K562 (cell line): Measurements from ENCODE around the gene RAB13. TPM values are rescaled to one million over a fixed set of nuclear protein-coding genes. Genes with fewer than 3 reads are reported as not detected.
A peak's percentile ranks its signal among the peaks of the same experiment; 100 is the strongest.

Source experiments
- BRCA1 ChIP-seq, 2 experiments: fragments of 450-650 bp in 1 of 2; sonication (generic) in 1 of 2; formaldehyde crosslinking in 1 of 2; IDR thresholded peaks; 2 replicates each; pipeline versions ENCODE4 v1.5.0 to v1.6.1; 2017 to 2020; ENCODE audit warnings: mild to moderate bottlenecking in 1 of 2, missing genetic modification reagents in 1 of 2
- CHD2 ChIP-seq: IDR thresholded peaks from 2 replicates; pipeline ENCODE4 v1.6.1; 2011; ENCODE audit warnings: low read depth, low read length
- ERF ChIP-seq: fragments of 450-650 bp; formaldehyde crosslinking; IDR thresholded peaks from 2 replicates; pipeline ENCODE4 v1.4.0; 2020; ENCODE audit warnings: mild to moderate bottlenecking, mixed read lengths
- ETV5 ChIP-seq: sonication (generic); formaldehyde crosslinking; IDR thresholded peaks from 2 replicates; pipeline ENCODE4 v1.4.0; 2020; ENCODE audit warnings: low read depth, mild to moderate bottlenecking, missing genetic modification reagents
- GABPA ChIP-seq: fragments of 200-800 bp; sonication (Bioruptor generic); conservative IDR thresholded peaks from 2 replicates; pipeline ENCODE4 v1.6.1; 2016; ENCODE audit warnings: low read depth, missing genetic modification characterization, missing compliant biosample characterization
- HOXB6 ChIP-seq: fragments of 250-450 bp; sonication (Bioruptor Pico); IDR thresholded peaks from 2 replicates; pipeline ENCODE4 v1.5.1; 2022; ENCODE audit warnings: mild to moderate bottlenecking, borderline replicate concordance
- SMARCC2 ChIP-seq: fragments of 450-650 bp; IDR thresholded peaks from 2 replicates; pipeline ENCODE4 v1.6.1; 2017; ENCODE audit warnings: antibody characterized with exemption, moderate library complexity, mild to moderate bottlenecking, low read depth
- TBP ChIP-seq: optimal IDR thresholded peaks from 2 replicates; pipeline ENCODE3; 2011; ENCODE audit warnings: low read depth, low read length, improper control_type of control experiment
- TCFL5 ChIP-seq: fragments of 250-450 bp; sonication (Bioruptor Pico); conservative IDR thresholded peaks from 2 replicates; pipeline ENCODE4 v1.6.1; 2021; ENCODE audit warnings: mild to moderate bottlenecking, moderate library complexity, matching md5 sums
- ZBTB43 ChIP-seq: sonication (generic); formaldehyde crosslinking; IDR thresholded peaks from 2 replicates; pipeline ENCODE4 v1.8.0; 2023; ENCODE audit warnings: mild to moderate bottlenecking, missing genetic modification reagents
- polyA plus RNA-seq, 8 experiments: library from polyadenylated mRNA; depleted of rRNA in 4 of 8; stranded (reverse) in 5 of 8; unstranded in 3 of 8; fragments of >200 nt; fragmentation: Nextera tagmentation in 2 of 8; fragmentation: Illumina TruSeq in 1 of 8; extraction: Ambion mirVana in 2 of 8; extraction: Trizol in 1 of 8; gene quantifications; 2 replicates each; pipeline versions ENCODE4 v1.2.1 to v1.2.3, GENCODE V29; 2011 to 2014; ENCODE audit warnings: inconsistent platforms in 1 of 8, missing spikeins in 1 of 8
- total RNA-seq, 7 experiments: library from RNA; depleted of rRNA in 6 of 7; stranded (reverse); fragments of >200 nt in 6 of 7; fragmentation: Illumina TruSeq in 2 of 7; extraction: Trizol in 2 of 7; gene quantifications; 2 replicates each; pipeline versions ENCODE4 v1.2.1 to v1.2.3, GENCODE V29; 2011 to 2021; ENCODE audit warnings: low replicate concordance in 1 of 7
- TF ChIP-seq, protein P1 (sequence below): fragments of 450-650 bp; IDR thresholded peaks from 2 replicates; pipeline ENCODE4 v1.6.1; 2016; ENCODE audit warnings: mild to moderate bottlenecking, moderate library complexity
- TF ChIP-seq, protein P2 (sequence below): fragments of 450-650 bp; formaldehyde crosslinking; IDR thresholded peaks from 2 replicates; pipeline ENCODE4 v1.4.0; 2022; ENCODE audit warnings: missing genetic modification characterization

Gene RAB13
- total and polyA plus RNA-seq, 9 of the 15 experiments (the other 6 are each of a cell fraction or from before 2014, with no cell fraction given): 22.3 to 100 (median 39.8) TPM

DNA sequence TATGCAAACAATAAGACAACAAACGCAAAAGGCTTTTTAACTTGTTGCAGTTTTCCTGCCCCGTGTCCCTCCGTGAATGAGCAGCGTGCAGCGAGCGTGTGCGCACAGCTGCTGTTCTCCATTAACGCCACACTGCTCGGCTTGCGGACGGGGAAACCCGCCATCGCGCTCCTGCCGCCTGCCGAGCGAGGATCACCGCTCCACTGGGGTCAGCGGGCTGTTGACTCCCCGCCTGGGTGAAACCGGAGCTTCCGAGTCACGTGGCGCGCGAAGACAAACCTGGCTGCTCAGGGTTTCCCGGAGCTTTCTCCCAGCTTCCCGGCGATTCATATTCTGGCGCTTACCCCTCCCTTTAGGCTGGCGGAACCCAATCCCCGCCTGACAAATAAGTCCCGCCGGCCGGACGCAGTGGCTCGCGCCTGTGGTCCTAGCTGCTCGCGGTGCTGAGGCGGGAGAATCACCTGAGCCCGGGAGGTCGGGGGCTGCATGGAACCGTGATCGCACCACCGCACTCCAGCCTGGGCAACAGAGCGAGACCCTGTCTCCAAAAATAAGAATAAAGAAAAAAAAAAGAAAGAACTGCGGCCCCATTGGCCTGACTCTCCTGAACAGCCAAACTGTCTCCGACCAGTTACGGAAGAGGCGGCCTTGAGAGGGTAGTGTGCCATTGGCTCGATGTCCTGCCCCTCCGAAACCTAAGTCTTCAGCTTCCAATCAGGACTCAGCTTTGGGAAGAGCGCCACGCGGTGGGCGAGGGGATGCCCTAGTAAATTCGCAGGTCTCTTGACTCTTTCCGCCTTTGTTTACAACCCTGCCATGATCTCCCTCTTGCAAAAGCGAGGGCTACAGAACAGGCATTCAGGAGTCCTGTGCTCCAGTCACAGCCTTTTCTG, 18.8 kb downstream of the RAB13 start, which contains the start of gene CREB3L4 (continued):
- no peak for TF ChIP-seq TCFL5 (CRISPR knock-in tag)
- TF ChIP-seq HOXB6 (CRISPR knock-in tag): no peak
- no peak for TF ChIP-seq BRCA1 (IDR thresholded peaks at IDR 0.05)
- TF ChIP-seq BRCA1 (CRISPR knock-in tag; IDR thresholded peaks at IDR 0.05): no peak
- TF ChIP-seq, protein P1, sequence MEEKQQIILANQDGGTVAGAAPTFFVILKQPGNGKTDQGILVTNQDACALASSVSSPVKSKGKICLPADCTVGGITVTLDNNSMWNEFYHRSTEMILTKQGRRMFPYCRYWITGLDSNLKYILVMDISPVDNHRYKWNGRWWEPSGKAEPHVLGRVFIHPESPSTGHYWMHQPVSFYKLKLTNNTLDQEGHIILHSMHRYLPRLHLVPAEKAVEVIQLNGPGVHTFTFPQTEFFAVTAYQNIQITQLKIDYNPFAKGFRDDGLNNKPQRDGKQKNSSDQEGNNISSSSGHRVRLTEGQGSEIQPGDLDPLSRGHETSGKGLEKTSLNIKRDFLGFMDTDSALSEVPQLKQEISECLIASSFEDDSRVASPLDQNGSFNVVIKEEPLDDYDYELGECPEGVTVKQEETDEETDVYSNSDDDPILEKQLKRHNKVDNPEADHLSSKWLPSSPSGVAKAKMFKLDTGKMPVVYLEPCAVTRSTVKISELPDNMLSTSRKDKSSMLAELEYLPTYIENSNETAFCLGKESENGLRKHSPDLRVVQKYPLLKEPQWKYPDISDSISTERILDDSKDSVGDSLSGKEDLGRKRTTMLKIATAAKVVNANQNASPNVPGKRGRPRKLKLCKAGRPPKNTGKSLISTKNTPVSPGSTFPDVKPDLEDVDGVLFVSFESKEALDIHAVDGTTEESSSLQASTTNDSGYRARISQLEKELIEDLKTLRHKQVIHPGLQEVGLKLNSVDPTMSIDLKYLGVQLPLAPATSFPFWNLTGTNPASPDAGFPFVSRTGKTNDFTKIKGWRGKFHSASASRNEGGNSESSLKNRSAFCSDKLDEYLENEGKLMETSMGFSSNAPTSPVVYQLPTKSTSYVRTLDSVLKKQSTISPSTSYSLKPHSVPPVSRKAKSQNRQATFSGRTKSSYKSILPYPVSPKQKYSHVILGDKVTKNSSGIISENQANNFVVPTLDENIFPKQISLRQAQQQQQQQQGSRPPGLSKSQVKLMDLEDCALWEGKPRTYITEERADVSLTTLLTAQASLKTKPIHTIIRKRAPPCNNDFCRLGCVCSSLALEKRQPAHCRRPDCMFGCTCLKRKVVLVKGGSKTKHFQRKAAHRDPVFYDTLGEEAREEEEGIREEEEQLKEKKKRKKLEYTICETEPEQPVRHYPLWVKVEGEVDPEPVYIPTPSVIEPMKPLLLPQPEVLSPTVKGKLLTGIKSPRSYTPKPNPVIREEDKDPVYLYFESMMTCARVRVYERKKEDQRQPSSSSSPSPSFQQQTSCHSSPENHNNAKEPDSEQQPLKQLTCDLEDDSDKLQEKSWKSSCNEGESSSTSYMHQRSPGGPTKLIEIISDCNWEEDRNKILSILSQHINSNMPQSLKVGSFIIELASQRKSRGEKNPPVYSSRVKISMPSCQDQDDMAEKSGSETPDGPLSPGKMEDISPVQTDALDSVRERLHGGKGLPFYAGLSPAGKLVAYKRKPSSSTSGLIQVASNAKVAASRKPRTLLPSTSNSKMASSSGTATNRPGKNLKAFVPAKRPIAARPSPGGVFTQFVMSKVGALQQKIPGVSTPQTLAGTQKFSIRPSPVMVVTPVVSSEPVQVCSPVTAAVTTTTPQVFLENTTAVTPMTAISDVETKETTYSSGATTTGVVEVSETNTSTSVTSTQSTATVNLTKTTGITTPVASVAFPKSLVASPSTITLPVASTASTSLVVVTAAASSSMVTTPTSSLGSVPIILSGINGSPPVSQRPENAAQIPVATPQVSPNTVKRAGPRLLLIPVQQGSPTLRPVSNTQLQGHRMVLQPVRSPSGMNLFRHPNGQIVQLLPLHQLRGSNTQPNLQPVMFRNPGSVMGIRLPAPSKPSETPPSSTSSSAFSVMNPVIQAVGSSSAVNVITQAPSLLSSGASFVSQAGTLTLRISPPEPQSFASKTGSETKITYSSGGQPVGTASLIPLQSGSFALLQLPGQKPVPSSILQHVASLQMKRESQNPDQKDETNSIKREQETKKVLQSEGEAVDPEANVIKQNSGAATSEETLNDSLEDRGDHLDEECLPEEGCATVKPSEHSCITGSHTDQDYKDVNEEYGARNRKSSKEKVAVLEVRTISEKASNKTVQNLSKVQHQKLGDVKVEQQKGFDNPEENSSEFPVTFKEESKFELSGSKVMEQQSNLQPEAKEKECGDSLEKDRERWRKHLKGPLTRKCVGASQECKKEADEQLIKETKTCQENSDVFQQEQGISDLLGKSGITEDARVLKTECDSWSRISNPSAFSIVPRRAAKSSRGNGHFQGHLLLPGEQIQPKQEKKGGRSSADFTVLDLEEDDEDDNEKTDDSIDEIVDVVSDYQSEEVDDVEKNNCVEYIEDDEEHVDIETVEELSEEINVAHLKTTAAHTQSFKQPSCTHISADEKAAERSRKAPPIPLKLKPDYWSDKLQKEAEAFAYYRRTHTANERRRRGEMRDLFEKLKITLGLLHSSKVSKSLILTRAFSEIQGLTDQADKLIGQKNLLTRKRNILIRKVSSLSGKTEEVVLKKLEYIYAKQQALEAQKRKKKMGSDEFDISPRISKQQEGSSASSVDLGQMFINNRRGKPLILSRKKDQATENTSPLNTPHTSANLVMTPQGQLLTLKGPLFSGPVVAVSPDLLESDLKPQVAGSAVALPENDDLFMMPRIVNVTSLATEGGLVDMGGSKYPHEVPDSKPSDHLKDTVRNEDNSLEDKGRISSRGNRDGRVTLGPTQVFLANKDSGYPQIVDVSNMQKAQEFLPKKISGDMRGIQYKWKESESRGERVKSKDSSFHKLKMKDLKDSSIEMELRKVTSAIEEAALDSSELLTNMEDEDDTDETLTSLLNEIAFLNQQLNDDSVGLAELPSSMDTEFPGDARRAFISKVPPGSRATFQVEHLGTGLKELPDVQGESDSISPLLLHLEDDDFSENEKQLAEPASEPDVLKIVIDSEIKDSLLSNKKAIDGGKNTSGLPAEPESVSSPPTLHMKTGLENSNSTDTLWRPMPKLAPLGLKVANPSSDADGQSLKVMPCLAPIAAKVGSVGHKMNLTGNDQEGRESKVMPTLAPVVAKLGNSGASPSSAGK: peak; percentile 96
- TF ChIP-seq ETV5 (CRISPR knock-in tag): peak; percentile 74
- TF ChIP-seq SMARCC2: 0 out of 2 replicates have a peak, but pooled peaks have one; percentile 14
- TF ChIP-seq TBP: peak; percentile 91
- TF ChIP-seq GABPA (tag): peak; percentile 90
- TF ChIP-seq, protein P2, sequence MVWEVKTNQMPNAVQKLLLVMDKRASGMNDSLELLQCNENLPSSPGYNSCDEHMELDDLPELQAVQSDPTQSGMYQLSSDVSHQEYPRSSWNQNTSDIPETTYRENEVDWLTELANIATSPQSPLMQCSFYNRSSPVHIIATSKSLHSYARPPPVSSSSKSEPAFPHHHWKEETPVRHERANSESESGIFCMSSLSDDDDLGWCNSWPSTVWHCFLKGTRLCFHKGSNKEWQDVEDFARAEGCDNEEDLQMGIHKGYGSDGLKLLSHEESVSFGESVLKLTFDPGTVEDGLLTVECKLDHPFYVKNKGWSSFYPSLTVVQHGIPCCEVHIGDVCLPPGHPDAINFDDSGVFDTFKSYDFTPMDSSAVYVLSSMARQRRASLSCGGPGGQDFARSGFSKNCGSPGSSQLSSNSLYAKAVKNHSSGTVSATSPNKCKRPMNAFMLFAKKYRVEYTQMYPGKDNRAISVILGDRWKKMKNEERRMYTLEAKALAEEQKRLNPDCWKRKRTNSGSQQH (CRISPR knock-in tag): 0 out of 2 replicates have a peak, but pooled peaks have one; percentile 60
- TF ChIP-seq ZBTB43 (CRISPR knock-in tag): peak; percentile 49; the same call in 1 of the 2 replicates
- peak; percentile 82 for TF ChIP-seq CHD2
- no peak for TF ChIP-seq ERF (CRISPR knock-in tag)
